K562 (cell line): ENCODE results near the gene KARS1. TPM values are rescaled to one million over a fixed set of nuclear protein-coding genes. Genes with fewer than 3 reads are reported as not detected.
A peak's percentile ranks its signal among the peaks of the same experiment; 100 is the strongest.

Source experiments
- ARID2 ChIP-seq: fragments of 450-650 bp; IDR thresholded peaks from 2 replicates; pipeline ENCODE4 v1.6.1; 2017; ENCODE audit warnings: antibody characterized with exemption, mild to moderate bottlenecking
- CHCHD3 ChIP-seq: fragments of 250-450 bp; sonication (Bioruptor Pico); IDR thresholded peaks from 2 replicates; pipeline ENCODE4 v2.1.2; 2022; ENCODE audit warnings: mild to moderate bottlenecking
- CREM ChIP-seq: IDR thresholded peaks from 2 replicates; pipeline ENCODE4 v1.6.1; 2014; ENCODE audit warnings: antibody characterized with exemption, low read depth
- DLX4 ChIP-seq: fragments of 250-450 bp; sonication (Bioruptor Pico); IDR thresholded peaks from 2 replicates; pipeline ENCODE4 v1.6.1; 2021; ENCODE audit warnings: mild to moderate bottlenecking
- FOXK2 ChIP-seq, 2 experiments: fragments of 450-650 bp; IDR thresholded peaks in 1 of 2; conservative IDR thresholded peaks in 1 of 2; 2 replicates each; pipeline ENCODE4 v1.6.1; 2016; ENCODE audit warnings: low read depth in 2 of 2, mild to moderate bottlenecking in 1 of 2
- HDAC1 ChIP-seq, 2 experiments: fragments of 450-650 bp; IDR thresholded peaks; 2 replicates each; pipeline ENCODE4 v1.6.1; 2016 to 2017; ENCODE audit warnings: inconsistent platforms in 1 of 2, mild to moderate bottlenecking in 1 of 2, moderate library complexity in 1 of 2
- KAT2B ChIP-seq: IDR thresholded peaks from one replicate; pipeline ENCODE4 v1.6.1; 2012; ENCODE audit warnings: low read depth, mild to moderate bottlenecking, control low read depth, inconsistent platforms, low read length, moderate library complexity
- MECOM ChIP-seq: fragments of 250-450 bp; sonication (Bioruptor Pico); IDR thresholded peaks from 2 replicates; pipeline ENCODE4 v1.8.0; 2022; ENCODE audit warnings: inconsistent platforms
- MTA3 ChIP-seq: fragments of 450-650 bp; formaldehyde crosslinking; IDR thresholded peaks from 2 replicates; pipeline ENCODE4 v1.6.1; 2017; ENCODE audit warnings: mild to moderate bottlenecking, borderline replicate concordance
- PCBP2 ChIP-seq: fragments of 200-400 bp; formaldehyde crosslinking; IDR thresholded peaks from 2 replicates; pipeline ENCODE4 v1.6.1; 2018; ENCODE audit warnings: low read length, low read depth, mild to moderate bottlenecking, moderate library complexity; ENCODE audit not compliant: poor library complexity, severe bottlenecking
- PHTF2 ChIP-seq: fragments of 250-450 bp; sonication (Bioruptor Pico); IDR thresholded peaks from 2 replicates; pipeline ENCODE4 v1.5.0; 2021; ENCODE audit warnings: mild to moderate bottlenecking
- STAT5B ChIP-seq: fragments of 250-450 bp; sonication (Bioruptor Pico); IDR thresholded peaks from 2 replicates; pipeline ENCODE4 v1.8.0; 2021; ENCODE audit warnings: mild to moderate bottlenecking, inconsistent platforms
- TAF9B ChIP-seq: fragments of 450-650 bp; IDR thresholded peaks from 2 replicates; pipeline ENCODE4 v1.6.1; 2018; ENCODE audit warnings: mild to moderate bottlenecking; ENCODE audit not compliant: partially characterized antibody
- ZFP91 ChIP-seq: sonication (generic); formaldehyde crosslinking; IDR thresholded peaks from 2 replicates; pipeline ENCODE4 v1.8.0; 2022; ENCODE audit warnings: mild to moderate bottlenecking, missing genetic modification reagents
- ZNF584 ChIP-seq: fragments of 200-800 bp; sonication (Bioruptor generic); IDR thresholded peaks from 2 replicates; pipeline ENCODE4 v1.6.1; 2016; ENCODE audit warnings: low read depth, mild to moderate bottlenecking, missing genetic modification characterization, missing compliant biosample characterization
- ZNF592 ChIP-seq: fragments of 450-650 bp; IDR thresholded peaks from 2 replicates; pipeline ENCODE4 v1.6.1; 2017; ENCODE audit warnings: antibody characterized with exemption, mild to moderate bottlenecking
- ZNF740 ChIP-seq, 3 experiments: fragments of 200-800 bp in 1 of 3; sonication (Bioruptor generic) in 1 of 3; sonication (generic) in 1 of 3; formaldehyde crosslinking in 1 of 3; IDR thresholded peaks; 2 replicates each; pipeline versions ENCODE4 v1.6.1 to v1.8.0; 2016 to 2022; ENCODE audit warnings: mild to moderate bottlenecking in 2 of 3, missing compliant biosample characterization in 2 of 3, missing genetic modification characterization in 2 of 3, missing genetic modification reagents in 1 of 3
- polyA plus RNA-seq, 8 experiments: library from polyadenylated mRNA; depleted of rRNA in 4 of 8; stranded (reverse) in 5 of 8; unstranded in 3 of 8; fragments of >200 nt; fragmentation: Nextera tagmentation in 2 of 8; fragmentation: Illumina TruSeq in 1 of 8; extraction: Ambion mirVana in 2 of 8; extraction: Trizol in 1 of 8; gene quantifications; 2 replicates each; pipeline versions ENCODE4 v1.2.1 to v1.2.3, GENCODE V29; 2011 to 2014; ENCODE audit warnings: inconsistent platforms in 1 of 8, missing spikeins in 1 of 8
- total RNA-seq, 7 experiments: library from RNA; depleted of rRNA in 6 of 7; stranded (reverse); fragments of >200 nt in 6 of 7; fragmentation: Illumina TruSeq in 2 of 7; extraction: Trizol in 2 of 7; gene quantifications; 2 replicates each; pipeline versions ENCODE4 v1.2.1 to v1.2.3, GENCODE V29; 2011 to 2021; ENCODE audit warnings: low replicate concordance in 1 of 7

Gene KARS1
- total and polyA plus RNA-seq, 9 of the 15 experiments (the other 6 are each of a cell fraction or from before 2014, with no cell fraction given), result 223 to 386 (median 304) TPM

- TF ChIP-seq ZNF592, result peak; percentile 72
- no peak for TF ChIP-seq CHCHD3
- no peak for TF ChIP-seq ZNF584
- peak in 1 of 2 experiments; percentile 97; a peak in 2 of 4 replicates for TF ChIP-seq HDAC1 (IDR thresholded peaks at IDR 0.05)
- no peak for TF ChIP-seq STAT5B (CRISPR knock-in tag)
- peak; percentile 47; the same call in 1 of the 2 replicates for TF ChIP-seq MTA3
- TF ChIP-seq MECOM, result no peak
- no peak for TF ChIP-seq ARID2
- TF ChIP-seq DLX4 (CRISPR knock-in tag), result no peak
- peak; percentile 31 for TF ChIP-seq TAF9B
- no peak for TF ChIP-seq KAT2B
- peak; percentile 99 for TF ChIP-seq CREM
- no peak for TF ChIP-seq ZNF740 (CRISPR knock-in tag; IDR thresholded peaks at IDR 0.05)
- no peak for TF ChIP-seq ZNF740 (tag; IDR thresholded peaks at IDR 0.05)
- TF ChIP-seq PCBP2, result no peak
- TF ChIP-seq FOXK2 (conservative IDR thresholded peaks at IDR 0.05 in 1 of 2, IDR thresholded peaks at IDR 0.05 in 1 of 2; ENCODE audit: low read depth in 2 of 2), result peak; percentile 17 to 47; a peak in 1 of 4 replicates
- TF ChIP-seq ZFP91 (CRISPR knock-in tag), result no peak
- TF ChIP-seq PHTF2 (CRISPR knock-in tag), result no peak
Observed at GRCh38 chr16:75622761-75623605, 24.5 kb downstream of the KARS1 start, which contains the start of gene ADAT1 (continued).
